Mononuclear cell (primary cell): ENCODE results near the gene NDUFC2. TPM values are rescaled to one million over a fixed set of nuclear protein-coding genes. Genes with fewer than 3 reads are reported as not detected.
"Not testable (repeated sequence)": the region's sequence is repeated elsewhere in the genome, so short reads cannot be mapped to it uniquely, and the experiment has no call there.

Experiments used
- H3K27me3 ChIP-seq: 2 replicates; pipeline ENCODE4 v1.6.0; 2011; ENCODE audit warnings: low read length, control low read depth; ENCODE audit not compliant: insufficient read depth
- H3K4me1 ChIP-seq: 2 replicates; pipeline ENCODE4 v1.5.1; 2011; ENCODE audit warnings: mild to moderate bottlenecking, low read length, control low read depth; ENCODE audit not compliant: insufficient read depth
- H3K4me3 ChIP-seq: 2 replicates; pipeline ENCODE4 v1.5.1; 2011; ENCODE audit warnings: mild to moderate bottlenecking, low read length, moderate library complexity
- H3K9me3 ChIP-seq: 2 replicates; pipeline ENCODE4 v1.5.1; 2011; ENCODE audit warnings: low read depth, mild to moderate bottlenecking, control low read depth, low read length
- total RNA-seq: library from RNA; depleted of rRNA; stranded (reverse); fragments of >200 nt; gene quantifications from one replicate; pipeline ENCODE4 v1.2.3, GENCODE V29; 2012

The NDUFC2 gene
- total RNA-seq, 1 donor: 18.5 TPM

- peaks cover 5% of the 10 kb centered on the region for H3K4me1 ChIP-seq
- no peaks in the 10 kb centered on the region for H3K9me3 ChIP-seq
Observed at GRCh38 chr11:78049348-78049747, 30.3 kb downstream of the NDUFC2 start.

GRCh38 chr11:78048561-78048960 lies 31.1 kb downstream of the NDUFC2 start:
- Histone ChIP-seq H3K4me3 (no peak overlapping the region), H3K4me1 (peaks cover 5% of the 10 kb centered on the region), H3K27me3 (no peaks in the 10 kb centered on the region), H3K9me3 (no peaks in the 10 kb centered on the region)

More at GRCh38 chr11:78049348-78049747, 30.3 kb downstream of the NDUFC2 start:
- Histone ChIP-seq H3K27me3 (no peaks in the 10 kb centered on the region), H3K4me3 (no peak overlapping the region)

- no peaks in the 10 kb centered on the region for H3K9me3 ChIP-seq
- H3K27me3 ChIP-seq: no peaks in the 10 kb centered on the region
- peaks cover 5% of the 10 kb centered on the region for H3K4me1 ChIP-seq
- H3K4me3 ChIP-seq: no peak overlapping the region
Observed at GRCh38 chr11:78046486-78046854, 33.2 kb downstream of the NDUFC2 start.

DNA sequence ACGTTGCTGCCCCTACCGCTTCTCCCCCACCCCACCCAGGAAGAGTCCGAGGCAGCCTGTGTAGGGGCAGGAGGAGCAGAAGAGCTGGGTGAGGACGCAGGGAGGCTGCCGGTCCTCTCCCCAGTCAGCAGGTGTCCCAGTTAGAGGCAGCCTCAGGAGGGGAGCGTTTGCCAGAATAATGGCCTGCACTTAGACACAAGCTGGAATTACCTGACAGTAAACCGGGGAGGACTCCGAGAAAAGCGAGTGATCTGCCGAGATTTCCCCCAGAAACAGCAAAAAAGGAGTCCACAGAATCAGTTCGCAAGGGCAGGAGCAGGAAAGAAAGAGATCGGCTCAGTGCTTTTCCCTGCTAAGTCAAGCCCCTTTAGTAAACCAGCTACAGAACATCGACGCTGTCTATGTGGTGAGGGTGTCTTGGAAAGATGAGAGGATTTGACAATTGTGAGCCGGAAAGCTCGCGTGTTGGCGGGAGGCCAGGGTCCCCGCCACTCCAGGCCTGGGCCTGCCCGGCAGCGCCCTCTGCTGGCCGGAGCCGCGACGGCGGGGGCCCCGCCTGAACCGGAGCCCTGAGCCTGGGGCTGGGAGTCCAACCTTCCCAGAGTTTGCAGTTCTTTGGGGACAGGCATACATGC lies 33.7 kb downstream of the NDUFC2 start:
- H3K4me1 ChIP-seq: peaks cover 5% of the 10 kb centered on the region
- no peaks in the 10 kb centered on the region for H3K9me3 ChIP-seq
- no peak overlapping the region for H3K4me3 ChIP-seq
- H3K27me3 ChIP-seq: no peaks in the 10 kb centered on the region

DNA sequence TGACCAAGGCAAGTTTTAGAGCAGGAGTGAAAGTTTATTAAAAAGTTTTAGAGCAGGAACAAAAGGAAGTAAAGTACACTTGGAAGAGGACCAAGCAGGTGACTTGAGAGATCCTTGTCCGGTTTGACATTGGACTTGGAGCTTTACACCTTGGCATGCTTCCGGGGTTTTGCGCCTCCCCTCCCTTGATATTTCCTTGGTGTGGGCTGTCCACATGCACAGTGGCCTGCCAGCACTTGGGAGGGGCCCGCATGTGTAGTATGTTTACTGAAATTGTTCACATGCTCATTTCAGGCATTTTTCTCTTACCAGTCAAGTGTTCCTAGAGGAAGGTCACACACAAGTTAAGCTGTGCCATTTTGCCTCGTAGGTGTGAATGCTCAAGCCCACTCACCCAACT lies 35.0 kb downstream of the NDUFC2 start:
- Histone ChIP-seq H3K4me1 (peaks cover 12% of the 10 kb centered on the region), H3K27me3 (no peaks in the 10 kb centered on the region), H3K9me3 (no peaks in the 10 kb centered on the region), H3K4me3 (no peak overlapping the region)

GRCh38 chr11:78041843-78042440 lies 37.7 kb downstream of the NDUFC2 start:
- no peaks in the 10 kb centered on the region for H3K9me3 ChIP-seq
- H3K27me3 ChIP-seq: no peaks in the 10 kb centered on the region
- no peak overlapping the region for H3K4me3 ChIP-seq
- peaks cover 18% of the 10 kb centered on the region for H3K4me1 ChIP-seq

DNA sequence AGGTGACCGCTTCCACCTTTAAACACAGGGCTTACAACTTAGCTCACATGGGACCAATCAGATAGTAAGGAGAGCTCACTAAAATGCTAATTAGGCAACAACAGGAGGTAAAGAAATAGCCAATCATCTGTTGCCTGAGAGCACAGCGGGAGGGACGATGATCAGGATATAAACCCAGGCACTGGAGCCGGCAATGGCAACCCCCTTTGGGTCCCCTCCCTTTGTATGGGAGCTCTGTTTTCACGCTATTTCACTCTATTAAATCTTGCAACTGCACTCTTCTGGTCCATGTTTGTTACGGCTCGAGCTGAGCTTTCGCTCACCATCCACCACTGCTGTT lies 38.3 kb downstream of the NDUFC2 start:
- H3K4me1 ChIP-seq: peaks cover 18% of the 10 kb centered on the region
- H3K27me3 ChIP-seq, H3K4me3 ChIP-seq, H3K9me3 ChIP-seq: not testable (repeated sequence)

GRCh38 chr11:78040691-78041379 lies 38.8 kb downstream of the NDUFC2 start:
- no peaks in the 10 kb centered on the region for H3K27me3 ChIP-seq
- no peaks in the 10 kb centered on the region for H3K9me3 ChIP-seq
- peaks cover 15% of the 10 kb centered on the region for H3K4me1 ChIP-seq
- no peak overlapping the region for H3K4me3 ChIP-seq

- no peaks in the 10 kb centered on the region for H3K27me3 ChIP-seq
- H3K4me1 ChIP-seq: peaks cover 12% of the 10 kb centered on the region
- no peaks in the 10 kb centered on the region for H3K9me3 ChIP-seq
- no peak overlapping the region for H3K4me3 ChIP-seq
Observed at GRCh38 chr11:78039919-78040671, 39.6 kb downstream of the NDUFC2 start.

- H3K4me1 ChIP-seq: peaks cover 12% of the 10 kb centered on the region
- H3K9me3 ChIP-seq: no peaks in the 10 kb centered on the region
- H3K27me3 ChIP-seq: no peaks in the 10 kb centered on the region
- no peak overlapping the region for H3K4me3 ChIP-seq
Observed at GRCh38 chr11:78039391-78039918, 40.2 kb downstream of the NDUFC2 start.

DNA sequence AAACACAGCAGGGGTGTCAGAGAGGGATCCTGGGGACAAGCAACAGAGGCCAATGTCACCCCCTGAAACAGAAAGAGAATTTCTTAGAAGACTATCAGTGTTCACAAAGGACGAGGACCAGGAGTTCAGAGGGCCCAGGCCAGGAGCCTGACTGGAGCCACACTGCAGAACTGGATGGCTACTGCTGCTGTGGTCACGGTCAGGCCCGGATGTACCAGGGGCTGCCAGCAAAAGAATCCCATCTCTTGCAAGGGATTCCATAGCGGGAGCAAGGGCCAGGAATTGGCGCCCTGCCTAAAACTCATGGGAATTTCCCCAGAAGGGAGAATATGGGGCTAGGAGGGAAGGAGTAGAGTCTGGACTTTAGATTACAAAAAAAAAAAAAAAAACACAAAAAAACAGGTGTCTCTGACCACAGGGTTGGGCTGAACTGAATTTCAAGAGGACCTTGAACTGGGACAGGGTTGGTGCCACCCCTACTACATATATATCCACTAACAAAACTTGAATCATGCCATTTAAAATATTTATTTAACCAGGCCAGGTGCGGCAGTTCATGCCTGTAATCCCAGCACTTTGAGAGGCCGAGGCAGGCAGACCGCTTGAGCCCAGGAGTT lies 40.9 kb downstream of the NDUFC2 start:
- Histone ChIP-seq H3K27me3 (no peaks in the 10 kb centered on the region), H3K9me3 (no peaks in the 10 kb centered on the region), H3K4me3 (no peak overlapping the region), H3K4me1 (peaks cover 12% of the 10 kb centered on the region)

GRCh38 chr11:78037825-78038620 lies 41.6 kb downstream of the NDUFC2 start:
- H3K9me3 ChIP-seq: no peaks in the 10 kb centered on the region
- no peak overlapping the region for H3K4me3 ChIP-seq
- H3K4me1 ChIP-seq: peaks cover 12% of the 10 kb centered on the region
- no peaks in the 10 kb centered on the region for H3K27me3 ChIP-seq

DNA sequence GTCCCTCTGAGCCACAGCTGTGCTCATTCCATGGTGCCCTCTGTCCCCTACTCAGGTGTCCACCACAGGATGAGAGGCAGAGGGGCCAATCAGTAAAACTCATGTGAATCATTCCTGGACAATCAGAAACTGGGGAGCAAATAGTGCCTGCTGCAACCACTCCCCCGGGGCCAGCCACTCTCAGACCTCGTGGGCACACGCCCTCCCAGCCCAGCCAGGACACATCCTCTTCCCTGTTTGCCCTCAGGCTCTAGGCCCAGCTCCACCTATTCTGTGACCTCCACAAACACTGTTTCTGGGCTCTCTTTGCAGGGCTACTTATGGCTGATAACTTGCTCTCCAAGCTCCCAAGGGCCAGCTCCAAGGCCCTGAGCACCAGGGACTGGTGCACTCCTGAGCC lies 42.6 kb downstream of the NDUFC2 start:
- H3K4me1 ChIP-seq: peaks cover 12% of the 10 kb centered on the region
- H3K9me3 ChIP-seq: no peaks in the 10 kb centered on the region
- H3K27me3 ChIP-seq: no peaks in the 10 kb centered on the region
- no peak overlapping the region for H3K4me3 ChIP-seq

GRCh38 chr11:78036313-78036712 lies 43.3 kb downstream of the NDUFC2 start:
- no peak overlapping the region for H3K4me3 ChIP-seq
- no peaks in the 10 kb centered on the region for H3K27me3 ChIP-seq
- peaks cover 12% of the 10 kb centered on the region for H3K4me1 ChIP-seq
- H3K9me3 ChIP-seq: no peaks in the 10 kb centered on the region
